Measurements from ENCODE around the gene ZNF658. TPM values are rescaled to one million over a fixed set of nuclear protein-coding genes. Genes with fewer than 3 reads are reported as not detected.
"Not testable (repeated sequence)": the region's sequence is repeated elsewhere in the genome, so short reads cannot be mapped to it uniquely, and the experiment has no call there.

ZNF658 gene
- 2.7 TPM for total RNA-seq

GRCh38 chr9:66900490-66901131 is at the start of gene ZNF658:
Gene ZNF658, plus strand, starts transcription at chr9:66900725. Its CDS starts 2,837 bp downstream, at chr9:66903562.
- H3K27ac ChIP-seq; H3K36me3 ChIP-seq; H3K9me3 ChIP-seq; H3K27me3 ChIP-seq; intact Hi-C loops (cut with DNase I); H3K4me1 ChIP-seq: not testable (repeated sequence)
- peak in 1 of 2 donors; percentile 87 for DNase-seq (ENCODE audit: extremely low spot score in 2 of 2)
- peak; percentile 62 to 74 for TF ChIP-seq POLR2AphosphoS5 (IDR thresholded peaks at IDR 0.05; ENCODE audit: insufficient read depth in 1 of 2, low read depth in 1 of 2)
- H3K4me3 ChIP-seq = peak within 1 kb of the TSS; percentile 59 to 63

- H3K4me3 ChIP-seq; intact Hi-C loops (cut with DNase I); DNase-seq (ENCODE audit: extremely low spot score in 2 of 2); H3K36me3 ChIP-seq; H3K27me3 ChIP-seq; H3K4me1 ChIP-seq; H3K9me3 ChIP-seq; H3K27ac ChIP-seq: not testable (repeated sequence)
These were observed 38.8 kb upstream of the ZNF658 start for GRCh38 chr9:66861732-66862131.

- H3K36me3 ChIP-seq; H3K4me1 ChIP-seq; H3K4me3 ChIP-seq; H3K27me3 ChIP-seq; DNase-seq (ENCODE audit: extremely low spot score in 2 of 2); H3K27ac ChIP-seq; intact Hi-C loops (cut with DNase I); H3K9me3 ChIP-seq: not testable (repeated sequence)
These were observed 31.9 kb upstream of the ZNF658 start for GRCh38 chr9:66868660-66869059.

GRCh38 chr9:66880605-66881004 is 19.9 kb upstream of the ZNF658 start:
- H3K36me3 ChIP-seq; H3K4me3 ChIP-seq; H3K27ac ChIP-seq; H3K27me3 ChIP-seq; H3K4me1 ChIP-seq; H3K9me3 ChIP-seq; DNase-seq (ENCODE audit: extremely low spot score in 2 of 2); intact Hi-C loops (cut with DNase I): not testable (repeated sequence)

GRCh38 chr9:66881847-66882246 is 18.7 kb upstream of the ZNF658 start:
- intact Hi-C loops (cut with DNase I); H3K27ac ChIP-seq; DNase-seq (ENCODE audit: extremely low spot score in 2 of 2); H3K27me3 ChIP-seq; H3K36me3 ChIP-seq; H3K4me3 ChIP-seq; H3K9me3 ChIP-seq; H3K4me1 ChIP-seq: not testable (repeated sequence)

- H3K36me3 ChIP-seq; H3K27ac ChIP-seq; H3K4me3 ChIP-seq; H3K9me3 ChIP-seq; H3K4me1 ChIP-seq; H3K27me3 ChIP-seq; DNase-seq (ENCODE audit: extremely low spot score in 2 of 2); intact Hi-C loops (cut with DNase I): not testable (repeated sequence)
These were observed 10.2 kb upstream of the ZNF658 start for GRCh38 chr9:66890334-66890733.

GRCh38 chr9:66901141-66901540 is 616 bp downstream of the ZNF658 start:
- H3K4me3 ChIP-seq = peak overlapping the region; percentile 59 to 63
- H3K9me3 ChIP-seq; H3K36me3 ChIP-seq; H3K27me3 ChIP-seq; H3K27ac ChIP-seq; intact Hi-C loops (cut with DNase I); DNase-seq (ENCODE audit: extremely low spot score in 2 of 2); H3K4me1 ChIP-seq: not testable (repeated sequence)

- H3K4me1 ChIP-seq; H3K4me3 ChIP-seq; H3K27ac ChIP-seq; DNase-seq (ENCODE audit: extremely low spot score in 2 of 2); intact Hi-C loops (cut with DNase I); H3K9me3 ChIP-seq; H3K27me3 ChIP-seq: not testable (repeated sequence)
- H3K36me3 ChIP-seq = peaks cover 0 to 16% of the 10 kb centered on the region in 2 donors
These were observed 9.0 kb downstream of the ZNF658 start for GRCh38 chr9:66909560-66909959.

- H3K4me3 ChIP-seq; H3K4me1 ChIP-seq; intact Hi-C loops (cut with DNase I); H3K9me3 ChIP-seq; H3K27ac ChIP-seq; H3K27me3 ChIP-seq; DNase-seq (ENCODE audit: extremely low spot score in 2 of 2): not testable (repeated sequence)
- H3K36me3 ChIP-seq = peaks cover 0 to 14% of the 10 kb centered on the region in 2 donors
These were observed 19.5 kb downstream of the ZNF658 start for GRCh38 chr9:66920072-66920471.

- DNase-seq (ENCODE audit: extremely low spot score in 2 of 2); H3K27me3 ChIP-seq; H3K4me1 ChIP-seq; H3K4me3 ChIP-seq; H3K27ac ChIP-seq; H3K36me3 ChIP-seq; H3K9me3 ChIP-seq; intact Hi-C loops (cut with DNase I): not testable (repeated sequence)
These were observed 35.8 kb downstream of the ZNF658 start for GRCh38 chr9:66936194-66936870.

GRCh38 chr9:66937662-66938061 is 37.1 kb downstream of the ZNF658 start:
- H3K36me3 ChIP-seq; H3K9me3 ChIP-seq; DNase-seq (ENCODE audit: extremely low spot score in 2 of 2); intact Hi-C loops (cut with DNase I); H3K27ac ChIP-seq; H3K4me3 ChIP-seq; H3K27me3 ChIP-seq; H3K4me1 ChIP-seq: not testable (repeated sequence)

- DNase-seq (ENCODE audit: extremely low spot score in 2 of 2); H3K36me3 ChIP-seq; H3K27me3 ChIP-seq; H3K9me3 ChIP-seq; H3K4me1 ChIP-seq; intact Hi-C loops (cut with DNase I); H3K27ac ChIP-seq; H3K4me3 ChIP-seq: not testable (repeated sequence)
These were observed 37.8 kb downstream of the ZNF658 start for GRCh38 chr9:66938322-66938721.

- H3K27me3 ChIP-seq; intact Hi-C loops (cut with DNase I); DNase-seq (ENCODE audit: extremely low spot score in 2 of 2); H3K36me3 ChIP-seq; H3K27ac ChIP-seq; H3K4me1 ChIP-seq; H3K9me3 ChIP-seq; H3K4me3 ChIP-seq: not testable (repeated sequence)
These were observed 39.6 kb downstream of the ZNF658 start for GRCh38 chr9:66939878-66940830.

Data from vagina (tissue), 2 donors.